ENCODE results near the gene GRM3. TPM values are rescaled to one million over a fixed set of nuclear protein-coding genes. Genes with fewer than 3 reads are reported as not detected.

Gene GRM3
- total RNA-seq, 1 donor, result not detected

GRCh38 chr7:86667732-86668131, 24.0 kb downstream of the GRM3 start:
- DNase-seq (ENCODE audit: insufficient read length, low spot score, missing footprints), result no peak
- Histone ChIP-seq H3K4me3 (ENCODE audit: insufficient read depth, low read length) (no peak overlapping the region), H3K27me3 (ENCODE audit: insufficient read depth, low read length) (no peaks in the 10 kb centered on the region), H2AFZ (ENCODE audit: low read length) (no peak overlapping the region), H3K4me1 (ENCODE audit: insufficient read depth, low read length) (no peaks in the 10 kb centered on the region), H4K20me1 (ENCODE audit: insufficient read depth, low read length) (no peaks in the 10 kb centered on the region), H3K36me3 (ENCODE audit: insufficient read depth, low read length) (no peaks in the 10 kb centered on the region), H3K79me2 (ENCODE audit: insufficient read depth, low read length) (no peaks in the 10 kb centered on the region), H3K27ac (ENCODE audit: low read depth, low read length) (no peak overlapping the region), H3K9me3 (ENCODE audit: low read depth, low read length) (no peaks in the 10 kb centered on the region), H3K4me2 (ENCODE audit: insufficient read depth, low read length) (no peak overlapping the region)
- no peak for TF ChIP-seq CTCF (IDR thresholded peaks at IDR 0.05; ENCODE audit: extremely low read depth, low read depth, low read length)

- no peaks in the 10 kb centered on the region for H3K4me1 ChIP-seq (ENCODE audit: insufficient read depth, low read length)
- no peak overlapping the region for H3K4me3 ChIP-seq (ENCODE audit: insufficient read depth, low read length)
- H3K4me2 ChIP-seq (ENCODE audit: insufficient read depth, low read length), result no peak overlapping the region
- no peak for TF ChIP-seq CTCF (IDR thresholded peaks at IDR 0.05; ENCODE audit: extremely low read depth, low read depth, low read length)
- H2AFZ ChIP-seq (ENCODE audit: low read length), result no peak overlapping the region
- H4K20me1 ChIP-seq (ENCODE audit: insufficient read depth, low read length), result no peaks in the 10 kb centered on the region
- no peak overlapping the region for H3K27ac ChIP-seq (ENCODE audit: low read depth, low read length)
- no peaks in the 10 kb centered on the region for H3K9me3 ChIP-seq (ENCODE audit: low read depth, low read length)
- no peaks in the 10 kb centered on the region for H3K36me3 ChIP-seq (ENCODE audit: insufficient read depth, low read length)
- H3K27me3 ChIP-seq (ENCODE audit: insufficient read depth, low read length), result no peaks in the 10 kb centered on the region
- DNase-seq (ENCODE audit: insufficient read length, low spot score, missing footprints), result no peak
- H3K79me2 ChIP-seq (ENCODE audit: insufficient read depth, low read length), result no peaks in the 10 kb centered on the region
These were observed 24.6 kb downstream of the GRM3 start for GRCh38 chr7:86668315-86668714.

DNA sequence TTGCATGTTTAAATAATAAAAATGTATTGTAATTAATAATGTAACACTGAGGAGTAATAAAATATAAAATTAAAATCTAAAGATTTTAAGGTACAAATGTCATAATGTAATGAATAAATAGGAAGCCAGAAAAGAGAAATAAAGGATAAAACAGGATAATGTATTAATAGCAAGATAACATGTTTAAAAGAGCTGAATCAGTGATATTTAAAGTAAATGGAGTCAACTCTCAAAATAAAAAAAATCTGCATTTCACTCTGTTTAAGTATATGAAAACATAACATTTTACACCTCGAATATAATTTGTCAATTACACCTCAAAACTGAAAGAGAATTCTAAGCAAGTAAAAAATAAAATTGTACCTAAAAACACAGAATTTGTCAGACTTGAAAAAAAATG, 44.1 kb downstream of the GRM3 start:
- H3K36me3 ChIP-seq (ENCODE audit: insufficient read depth, low read length), result no peaks in the 10 kb centered on the region
- no peaks in the 10 kb centered on the region for H3K27me3 ChIP-seq (ENCODE audit: insufficient read depth, low read length)
- H3K4me2 ChIP-seq (ENCODE audit: insufficient read depth, low read length), result no peak overlapping the region
- no peak overlapping the region for H3K27ac ChIP-seq (ENCODE audit: low read depth, low read length)
- DNase-seq (ENCODE audit: insufficient read length, low spot score, missing footprints), result no peak
- H4K20me1 ChIP-seq (ENCODE audit: insufficient read depth, low read length), result no peaks in the 10 kb centered on the region
- H2AFZ ChIP-seq (ENCODE audit: low read length), result no peak overlapping the region
- H3K9me3 ChIP-seq (ENCODE audit: low read depth, low read length), result no peaks in the 10 kb centered on the region
- H3K79me2 ChIP-seq (ENCODE audit: insufficient read depth, low read length), result no peaks in the 10 kb centered on the region
- no peaks in the 10 kb centered on the region for H3K4me1 ChIP-seq (ENCODE audit: insufficient read depth, low read length)
- no peak overlapping the region for H3K4me3 ChIP-seq (ENCODE audit: insufficient read depth, low read length)
- TF ChIP-seq CTCF (IDR thresholded peaks at IDR 0.05; ENCODE audit: extremely low read depth, low read depth, low read length), result no peak

DNA sequence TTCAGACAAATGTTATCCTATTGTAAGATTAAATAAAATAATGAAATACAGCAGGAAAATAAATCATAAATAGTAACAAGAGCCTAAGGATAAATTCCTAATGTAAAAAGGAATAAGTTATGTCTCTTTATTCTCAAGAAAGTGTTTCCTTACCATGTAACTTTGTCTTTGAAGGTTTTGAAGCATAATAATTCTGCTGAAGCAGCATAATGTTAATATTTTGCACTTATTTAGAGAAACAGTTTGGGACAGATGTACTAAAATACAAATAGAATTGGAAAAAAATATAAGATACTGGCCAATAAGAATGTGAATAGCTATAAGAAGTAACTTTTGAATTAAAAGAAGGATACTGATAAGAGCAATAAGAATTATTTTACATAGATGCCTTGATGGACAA, 45.7 kb downstream of the GRM3 start:
- no peak overlapping the region for H2AFZ ChIP-seq (ENCODE audit: low read length)
- no peak overlapping the region for H3K4me2 ChIP-seq (ENCODE audit: insufficient read depth, low read length)
- H3K4me3 ChIP-seq (ENCODE audit: insufficient read depth, low read length), result no peak overlapping the region
- no peaks in the 10 kb centered on the region for H3K27me3 ChIP-seq (ENCODE audit: insufficient read depth, low read length)
- H3K36me3 ChIP-seq (ENCODE audit: insufficient read depth, low read length), result no peaks in the 10 kb centered on the region
- TF ChIP-seq CTCF (IDR thresholded peaks at IDR 0.05; ENCODE audit: extremely low read depth, low read depth, low read length), result no peak
- H4K20me1 ChIP-seq (ENCODE audit: insufficient read depth, low read length), result no peaks in the 10 kb centered on the region
- no peaks in the 10 kb centered on the region for H3K4me1 ChIP-seq (ENCODE audit: insufficient read depth, low read length)
- no peaks in the 10 kb centered on the region for H3K9me3 ChIP-seq (ENCODE audit: low read depth, low read length)
- no peak overlapping the region for H3K27ac ChIP-seq (ENCODE audit: low read depth, low read length)
- H3K79me2 ChIP-seq (ENCODE audit: insufficient read depth, low read length), result no peaks in the 10 kb centered on the region
- DNase-seq (ENCODE audit: insufficient read length, low spot score, missing footprints), result no peak

Measured in osteoblast (primary cell).